GM12864 (cell line): ENCODE data around the gene EFHC1.

Source experiments
- DNase-seq: peaks from one replicate; pipeline ENCODE4 v3.0.0-alpha.2; 2011; ENCODE audit warnings: low read depth
- H3K4me3 ChIP-seq: 2 replicates; pipeline ENCODE4 v1.5.1; 2011; ENCODE audit warnings: mild to moderate bottlenecking, low read depth, low read length, control low read depth
- TF ChIP-seq, protein P1 (sequence below): IDR thresholded peaks from 2 replicates; pipeline ENCODE4 v1.5.1; 2011; ENCODE audit warnings: low read depth, mild to moderate bottlenecking, moderate library complexity, low read length, control low read depth, inconsistent platforms; ENCODE audit errors: missing control alignments

The EFHC1 gene

GRCh38 chr6:52524918-52525317 is 104.8 kb downstream of the EFHC1 start:
- DNase-seq: no peak
- H3K4me3 ChIP-seq: no peak overlapping the region
- TF ChIP-seq, protein P1, sequence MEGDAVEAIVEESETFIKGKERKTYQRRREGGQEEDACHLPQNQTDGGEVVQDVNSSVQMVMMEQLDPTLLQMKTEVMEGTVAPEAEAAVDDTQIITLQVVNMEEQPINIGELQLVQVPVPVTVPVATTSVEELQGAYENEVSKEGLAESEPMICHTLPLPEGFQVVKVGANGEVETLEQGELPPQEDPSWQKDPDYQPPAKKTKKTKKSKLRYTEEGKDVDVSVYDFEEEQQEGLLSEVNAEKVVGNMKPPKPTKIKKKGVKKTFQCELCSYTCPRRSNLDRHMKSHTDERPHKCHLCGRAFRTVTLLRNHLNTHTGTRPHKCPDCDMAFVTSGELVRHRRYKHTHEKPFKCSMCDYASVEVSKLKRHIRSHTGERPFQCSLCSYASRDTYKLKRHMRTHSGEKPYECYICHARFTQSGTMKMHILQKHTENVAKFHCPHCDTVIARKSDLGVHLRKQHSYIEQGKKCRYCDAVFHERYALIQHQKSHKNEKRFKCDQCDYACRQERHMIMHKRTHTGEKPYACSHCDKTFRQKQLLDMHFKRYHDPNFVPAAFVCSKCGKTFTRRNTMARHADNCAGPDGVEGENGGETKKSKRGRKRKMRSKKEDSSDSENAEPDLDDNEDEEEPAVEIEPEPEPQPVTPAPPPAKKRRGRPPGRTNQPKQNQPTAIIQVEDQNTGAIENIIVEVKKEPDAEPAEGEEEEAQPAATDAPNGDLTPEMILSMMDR: no peak

DNA sequence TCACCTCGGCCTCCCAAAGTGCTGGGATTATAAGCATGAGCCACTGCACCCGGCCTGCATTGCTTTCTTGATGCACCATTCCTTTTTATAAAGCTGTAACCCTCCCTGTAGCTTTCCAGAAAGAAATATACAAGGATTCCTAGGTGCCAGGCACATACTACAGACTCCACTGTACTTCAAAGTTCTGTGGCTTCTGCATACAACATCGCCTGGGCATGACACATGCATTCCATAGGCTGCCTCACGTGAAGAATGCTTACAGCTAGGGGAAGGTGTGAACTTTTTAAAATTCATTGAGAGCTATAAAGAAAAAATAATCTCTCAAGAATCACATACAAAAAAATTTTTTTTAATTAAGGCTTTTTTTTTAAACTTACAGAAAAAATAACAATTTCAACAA is 106.5 kb downstream of the EFHC1 start:
- TF ChIP-seq, protein P1: no peak
- no peak for DNase-seq
- H3K4me3 ChIP-seq: no peak overlapping the region

- H3K4me3 ChIP-seq: no peak overlapping the region
- DNase-seq: no peak
Observed at GRCh38 chr6:52527436-52527835, 107.3 kb downstream of the EFHC1 start.

GRCh38 chr6:52529311-52529710 is 109.2 kb downstream of the EFHC1 start:
- H3K4me3 ChIP-seq: no peak overlapping the region
- DNase-seq: no peak
- TF ChIP-seq, protein P1: no peak

More at GRCh38 chr6:52527436-52527835, 107.3 kb downstream of the EFHC1 start:
- TF ChIP-seq, protein P1: no peak

- H3K4me3 ChIP-seq: no peak overlapping the region
- TF ChIP-seq, protein P1: no peak
- DNase-seq: no peak
Observed at GRCh38 chr6:52530351-52530750, 110.2 kb downstream of the EFHC1 start.

DNA sequence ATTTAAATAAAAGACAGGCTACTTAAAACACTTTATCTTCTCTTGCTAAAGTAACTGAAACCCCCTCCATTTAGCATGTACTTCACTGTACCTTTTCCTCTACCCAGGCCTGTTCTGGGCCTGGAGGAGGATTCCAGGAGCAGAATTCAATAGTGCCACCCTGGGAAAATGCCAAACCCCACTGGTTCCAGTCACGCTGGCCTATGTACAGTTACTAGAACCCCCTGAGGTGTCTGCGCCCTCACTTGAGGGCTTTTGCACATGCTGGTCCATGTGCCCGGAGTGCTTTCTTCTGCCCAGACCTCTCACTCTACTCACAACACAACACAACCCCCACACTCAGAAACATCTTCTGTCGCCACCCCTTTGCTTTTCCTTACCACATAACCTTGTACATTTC is 111.3 kb downstream of the EFHC1 start:
- no peak for DNase-seq
- TF ChIP-seq, protein P1: no peak
- H3K4me3 ChIP-seq: no peak overlapping the region

DNA sequence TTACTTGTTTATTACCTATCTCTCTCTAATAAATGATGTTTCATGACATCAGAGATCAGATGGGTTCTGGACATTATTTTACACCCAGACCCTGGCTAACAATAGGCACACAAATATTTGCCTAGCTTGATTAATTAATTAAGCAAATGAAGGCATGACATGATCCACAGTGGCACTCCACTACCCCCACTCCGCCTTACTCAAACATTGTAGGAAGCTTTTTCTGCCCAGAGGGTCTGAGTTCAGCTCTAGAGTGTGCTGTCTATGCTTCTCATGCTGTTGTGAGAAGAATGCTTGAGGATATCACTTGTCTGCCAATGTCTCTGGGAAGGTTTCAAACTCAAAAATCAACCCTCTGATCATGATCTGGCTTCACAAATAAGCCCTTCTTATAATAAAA is 111.7 kb downstream of the EFHC1 start:
- H3K4me3 ChIP-seq: no peak overlapping the region
- TF ChIP-seq, protein P1: no peak
- no peak for DNase-seq
